Measurements from ENCODE around the gene ATP9B.

DNA sequence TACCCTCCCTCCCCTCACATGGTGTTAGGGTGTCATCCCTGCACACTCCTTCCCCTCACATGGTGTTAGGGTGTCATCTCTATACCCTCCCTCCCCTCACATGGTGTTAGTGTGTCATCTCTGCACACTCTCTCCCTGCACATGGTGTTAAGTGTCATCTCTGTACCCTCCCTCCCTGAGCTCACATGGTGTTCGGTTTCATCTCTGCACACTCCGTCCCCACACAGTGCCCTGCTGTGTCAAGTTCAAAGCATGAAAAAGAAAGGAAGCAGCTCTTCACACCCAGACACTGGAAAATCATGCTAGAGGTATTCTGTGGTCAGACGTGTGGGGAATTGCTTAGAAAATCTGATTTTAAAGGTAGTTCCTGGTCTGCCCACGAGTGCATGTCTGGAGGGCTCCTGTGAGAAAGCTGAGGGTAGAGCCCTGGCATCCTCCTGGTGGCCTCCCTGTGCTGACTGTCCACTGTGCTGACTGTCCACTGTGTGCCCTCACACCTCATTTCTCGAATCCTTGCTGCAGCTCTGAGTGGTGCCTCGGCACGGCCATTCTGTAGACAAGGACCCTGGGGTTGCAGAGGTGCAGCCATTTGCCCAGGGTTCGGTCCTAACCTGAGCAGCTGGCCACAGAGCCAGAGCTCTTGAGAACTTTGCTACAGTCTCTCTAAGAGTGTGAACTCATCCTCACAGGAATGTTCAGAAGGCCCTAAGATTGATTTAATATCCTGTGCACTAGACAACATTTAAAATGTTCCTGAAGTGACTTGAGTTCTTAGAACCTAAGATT is 257.4 kb downstream of the ATP9B start:
- TF ChIP-seq, protein P1, sequence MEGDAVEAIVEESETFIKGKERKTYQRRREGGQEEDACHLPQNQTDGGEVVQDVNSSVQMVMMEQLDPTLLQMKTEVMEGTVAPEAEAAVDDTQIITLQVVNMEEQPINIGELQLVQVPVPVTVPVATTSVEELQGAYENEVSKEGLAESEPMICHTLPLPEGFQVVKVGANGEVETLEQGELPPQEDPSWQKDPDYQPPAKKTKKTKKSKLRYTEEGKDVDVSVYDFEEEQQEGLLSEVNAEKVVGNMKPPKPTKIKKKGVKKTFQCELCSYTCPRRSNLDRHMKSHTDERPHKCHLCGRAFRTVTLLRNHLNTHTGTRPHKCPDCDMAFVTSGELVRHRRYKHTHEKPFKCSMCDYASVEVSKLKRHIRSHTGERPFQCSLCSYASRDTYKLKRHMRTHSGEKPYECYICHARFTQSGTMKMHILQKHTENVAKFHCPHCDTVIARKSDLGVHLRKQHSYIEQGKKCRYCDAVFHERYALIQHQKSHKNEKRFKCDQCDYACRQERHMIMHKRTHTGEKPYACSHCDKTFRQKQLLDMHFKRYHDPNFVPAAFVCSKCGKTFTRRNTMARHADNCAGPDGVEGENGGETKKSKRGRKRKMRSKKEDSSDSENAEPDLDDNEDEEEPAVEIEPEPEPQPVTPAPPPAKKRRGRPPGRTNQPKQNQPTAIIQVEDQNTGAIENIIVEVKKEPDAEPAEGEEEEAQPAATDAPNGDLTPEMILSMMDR (IDR thresholded peaks at IDR 0.05): no peak
- TF ChIP-seq POLR2A (IDR thresholded peaks at IDR 0.05) (no peak), POLR2AphosphoS5 (IDR thresholded peaks at IDR 0.05; ENCODE audit: insufficient read depth in 1 of 2, low read depth in 1 of 2) (no peak)

Data from vagina (tissue), 2 donors.